Nephron progenitor cell (in vitro differentiated cells): ENCODE data around the gene C10orf53.
"Not testable (repeated sequence)": the region's sequence is repeated elsewhere in the genome, so short reads cannot be mapped to it uniquely, and the experiment has no call there.

Experiments
- DNase-seq: peaks from one replicate; pipeline ENCODE4 v3.0.0; 2021
- H3K27ac Mint-ChIP-seq: 2 replicates; pipeline ENCODE4 v1.8.0; 2021; ENCODE audit warnings: mild to moderate bottlenecking, moderate library complexity, mixed read lengths
- H3K27me3 Mint-ChIP-seq: 2 replicates; pipeline ENCODE4 v1.8.0; 2021; ENCODE audit warnings: mild to moderate bottlenecking, low read depth, mixed read lengths; ENCODE audit not compliant: poor library complexity
- H3K36me3 Mint-ChIP-seq: 2 replicates; pipeline ENCODE4 v1.8.0; 2021; ENCODE audit warnings: low read depth, mixed read lengths
- H3K4me1 Mint-ChIP-seq: 2 replicates; pipeline ENCODE4 v1.8.0; 2021; ENCODE audit warnings: mixed read lengths
- H3K4me3 Mint-ChIP-seq: 2 replicates; pipeline ENCODE4 v1.8.0; 2021; ENCODE audit warnings: mild to moderate bottlenecking, moderate library complexity, mixed read lengths
- H3K9me3 Mint-ChIP-seq: 2 replicates; pipeline ENCODE4 v1.8.0; 2021; ENCODE audit warnings: mild to moderate bottlenecking, moderate library complexity, mixed read lengths
- CTCF ChIP-seq: fragments of 200-600 bp; sonication (generic); IDR thresholded peaks from 2 replicates; pipeline ENCODE4 v1.5.0; 2021; ENCODE audit warnings: antibody characterized with exemption

C10orf53 gene

GRCh38 chr10:49667991-49668390, 11.5 kb upstream of the C10orf53 start:
- Mint-ChIP-seq H3K27ac (no peak overlapping the region), H3K9me3 (peaks cover 9% of the 10 kb centered on the region), H3K27me3 (peaks cover 74% of the 10 kb centered on the region), H3K4me3 (no peak overlapping the region), H3K36me3 (no peaks in the 10 kb centered on the region), H3K4me1 (peaks cover 24% of the 10 kb centered on the region)
- TF ChIP-seq CTCF = no peak
- no peak for DNase-seq

GRCh38 chr10:49668684-49669083, 10.8 kb upstream of the C10orf53 start:
- no peak for TF ChIP-seq CTCF
- Mint-ChIP-seq H3K4me1 (peaks cover 19% of the 10 kb centered on the region), H3K36me3 (no peaks in the 10 kb centered on the region), H3K27me3 (peaks cover 80% of the 10 kb centered on the region), H3K9me3 (peaks cover 9% of the 10 kb centered on the region), H3K4me3 (no peak overlapping the region), H3K27ac (no peak overlapping the region)
- no peak for DNase-seq

GRCh38 chr10:49678827-49679479, 498 bp upstream of the C10orf53 start:
- H3K4me3 Mint-ChIP-seq = peak overlapping the region; percentile 76
- no peak overlapping the region for H3K27ac Mint-ChIP-seq
- H3K4me1 Mint-ChIP-seq = peaks cover 12% of the 10 kb centered on the region
- no peaks in the 10 kb centered on the region for H3K36me3 Mint-ChIP-seq
- DNase-seq = no peak
- H3K9me3 Mint-ChIP-seq = peaks cover 41% of the 10 kb centered on the region
- peaks cover 91% of the 10 kb centered on the region for H3K27me3 Mint-ChIP-seq
- TF ChIP-seq CTCF = no peak

- H3K4me3 Mint-ChIP-seq, H3K36me3 Mint-ChIP-seq, DNase-seq, H3K27ac Mint-ChIP-seq: not testable (repeated sequence)
- Mint-ChIP-seq H3K27me3 (peaks cover 80% of the 10 kb centered on the region), H3K4me1 (peaks cover 12% of the 10 kb centered on the region), H3K9me3 (peaks cover 60% of the 10 kb centered on the region)
Measured at GRCh38 chr10:49682449-49682848, 3.0 kb downstream of the C10orf53 start.

GRCh38 chr10:49682879-49683278, 3.4 kb downstream of the C10orf53 start:
- no peaks in the 10 kb centered on the region for H3K36me3 Mint-ChIP-seq
- peaks cover 60% of the 10 kb centered on the region for H3K9me3 Mint-ChIP-seq
- H3K27ac Mint-ChIP-seq = no peak overlapping the region
- DNase-seq = no peak
- H3K4me3 Mint-ChIP-seq = no peak overlapping the region
- no peak for TF ChIP-seq CTCF
- H3K4me1 Mint-ChIP-seq = peaks cover 16% of the 10 kb centered on the region
- H3K27me3 Mint-ChIP-seq = peaks cover 80% of the 10 kb centered on the region

- no peak overlapping the region for H3K27ac Mint-ChIP-seq
- H3K4me3 Mint-ChIP-seq = no peak overlapping the region
- H3K9me3 Mint-ChIP-seq = peaks cover 50% of the 10 kb centered on the region
- no peak for TF ChIP-seq CTCF
- DNase-seq = no peak
- no peaks in the 10 kb centered on the region for H3K36me3 Mint-ChIP-seq
- peaks cover 81% of the 10 kb centered on the region for H3K27me3 Mint-ChIP-seq
- peaks cover 38% of the 10 kb centered on the region for H3K4me1 Mint-ChIP-seq
Measured at GRCh38 chr10:49686651-49687050, 7.2 kb downstream of the C10orf53 start.
